HepG2 (cell line): ENCODE results near the gene ZC3H14. TPM values are rescaled to one million over a fixed set of nuclear protein-coding genes. Genes with fewer than 3 reads are reported as not detected.
A peak's percentile ranks its signal among the peaks of the same experiment; 100 is the strongest.

ENCODE experiments used
- GATA4 ChIP-seq: sonication (generic); IDR thresholded peaks from 2 replicates; pipeline ENCODE4 v1.6.1; 2016; ENCODE audit warnings: antibody characterized with exemption, low read depth, borderline replicate concordance
- HMG20B ChIP-seq: conservative IDR thresholded peaks from 2 replicates; pipeline ENCODE4 v1.6.1; 2016; ENCODE audit warnings: missing genetic modification reagents, missing compliant biosample characterization
- ISX ChIP-seq: sonication (generic); formaldehyde crosslinking; conservative IDR thresholded peaks from 2 replicates; pipeline ENCODE4 v1.5.0; 2020; ENCODE audit warnings: missing genetic modification reagents
- KDM3A ChIP-seq: IDR thresholded peaks from 2 replicates; pipeline ENCODE4 v1.6.1; 2018; ENCODE audit warnings: low read depth, missing compliant biosample characterization
- KDM5B ChIP-seq: sonication (generic); formaldehyde crosslinking; IDR thresholded peaks from 2 replicates; pipeline ENCODE4 v1.4.0; 2020; ENCODE audit warnings: missing genetic modification reagents, mild to moderate bottlenecking, borderline replicate concordance
- NR1H2 ChIP-seq: sonication (generic); formaldehyde crosslinking; IDR thresholded peaks from 2 replicates; pipeline ENCODE4 v1.8.1; 2022; ENCODE audit warnings: low read depth, missing genetic modification reagents, borderline replicate concordance
- RFX5 ChIP-seq: IDR thresholded peaks from 2 replicates; pipeline ENCODE4 v1.6.1; 2011; ENCODE audit warnings: low read depth, low read length, improper control_type of control experiment
- RFXAP ChIP-seq: sonication (generic); formaldehyde crosslinking; IDR thresholded peaks from 2 replicates; pipeline ENCODE4 v1.4.0; 2020; ENCODE audit warnings: missing genetic modification reagents, borderline replicate concordance
- TFDP1 ChIP-seq: IDR thresholded peaks from 2 replicates; pipeline ENCODE4 v1.6.1; 2016; ENCODE audit warnings: missing compliant biosample characterization, missing genetic modification reagents, borderline replicate concordance
- U2AF1 ChIP-seq: fragments of 200-400 bp; formaldehyde crosslinking; optimal IDR thresholded peaks from 2 replicates; pipeline ENCODE3; 2017; ENCODE audit warnings: mild to moderate bottlenecking, low read depth, low read length
- ZFP82 ChIP-seq: sonication (generic); formaldehyde crosslinking; IDR thresholded peaks from 2 replicates; pipeline ENCODE4 v1.5.1; 2020; ENCODE audit warnings: mild to moderate bottlenecking, missing genetic modification reagents, borderline replicate concordance
- ZNF225 ChIP-seq: sonication (generic); formaldehyde crosslinking; IDR thresholded peaks from 2 replicates; pipeline ENCODE4 v1.4.0; 2020; ENCODE audit warnings: mild to moderate bottlenecking, missing genetic modification reagents
- ZNF274 ChIP-seq: sonication (generic); formaldehyde crosslinking; IDR thresholded peaks from 2 replicates; pipeline ENCODE4 v1.5.1; 2020; ENCODE audit warnings: mild to moderate bottlenecking, missing genetic modification reagents
- ZNF296 ChIP-seq: sonication (generic); formaldehyde crosslinking; conservative IDR thresholded peaks from 2 replicates; pipeline ENCODE4 v1.5.0; 2020; ENCODE audit warnings: mild to moderate bottlenecking, missing genetic modification reagents
- ZNF609 ChIP-seq: sonication (generic); formaldehyde crosslinking; IDR thresholded peaks from 2 replicates; pipeline ENCODE4 v1.4.0; 2020; ENCODE audit warnings: mild to moderate bottlenecking, missing genetic modification reagents, borderline replicate concordance
- polyA plus RNA-seq, 8 experiments: library from polyadenylated mRNA; depleted of rRNA in 3 of 8; stranded (reverse) in 7 of 8; unstranded in 1 of 8; fragments of >200 nt; fragmentation: Illumina TruSeq in 4 of 8; extraction: Trizol in 4 of 8; gene quantifications; 2 replicates each; pipeline versions ENCODE4 v1.2.1 to v1.2.3, GENCODE V29; 2011 to 2016; ENCODE audit warnings: low read depth in 4 of 8, missing spikeins in 1 of 8, mixed read lengths in 1 of 8; ENCODE audit not compliant: insufficient read depth in 1 of 8
- total RNA-seq, 5 experiments: library from RNA; depleted of rRNA; stranded (reverse); fragments of >200 nt; fragmentation: Illumina TruSeq; extraction: Trizol; gene quantifications; 2 replicates each; pipeline ENCODE4 v1.2.3, GENCODE V29; 2016; ENCODE audit warnings: low read depth in 1 of 5
- TF ChIP-seq, protein P1 (sequence below): IDR thresholded peaks from 2 replicates; pipeline ENCODE4 v1.6.1; 2016; ENCODE audit warnings: low read depth, control low read depth
- TF ChIP-seq, protein P2 (sequence below): sonication (generic); formaldehyde crosslinking; IDR thresholded peaks from 2 replicates; pipeline ENCODE4 v1.5.0; 2020; ENCODE audit warnings: missing genetic modification reagents, mild to moderate bottlenecking, borderline replicate concordance
- TF ChIP-seq, protein P3 (sequence below): IDR thresholded peaks from 2 replicates; pipeline ENCODE4 v1.6.1; 2012; ENCODE audit warnings: inconsistent platforms

ZC3H14 gene
- total and polyA plus RNA-seq, 2 of the 13 experiments (the other 11 are each of a cell fraction or from before 2014, with no cell fraction given), result 65.1 to 67.5 TPM

DNA sequence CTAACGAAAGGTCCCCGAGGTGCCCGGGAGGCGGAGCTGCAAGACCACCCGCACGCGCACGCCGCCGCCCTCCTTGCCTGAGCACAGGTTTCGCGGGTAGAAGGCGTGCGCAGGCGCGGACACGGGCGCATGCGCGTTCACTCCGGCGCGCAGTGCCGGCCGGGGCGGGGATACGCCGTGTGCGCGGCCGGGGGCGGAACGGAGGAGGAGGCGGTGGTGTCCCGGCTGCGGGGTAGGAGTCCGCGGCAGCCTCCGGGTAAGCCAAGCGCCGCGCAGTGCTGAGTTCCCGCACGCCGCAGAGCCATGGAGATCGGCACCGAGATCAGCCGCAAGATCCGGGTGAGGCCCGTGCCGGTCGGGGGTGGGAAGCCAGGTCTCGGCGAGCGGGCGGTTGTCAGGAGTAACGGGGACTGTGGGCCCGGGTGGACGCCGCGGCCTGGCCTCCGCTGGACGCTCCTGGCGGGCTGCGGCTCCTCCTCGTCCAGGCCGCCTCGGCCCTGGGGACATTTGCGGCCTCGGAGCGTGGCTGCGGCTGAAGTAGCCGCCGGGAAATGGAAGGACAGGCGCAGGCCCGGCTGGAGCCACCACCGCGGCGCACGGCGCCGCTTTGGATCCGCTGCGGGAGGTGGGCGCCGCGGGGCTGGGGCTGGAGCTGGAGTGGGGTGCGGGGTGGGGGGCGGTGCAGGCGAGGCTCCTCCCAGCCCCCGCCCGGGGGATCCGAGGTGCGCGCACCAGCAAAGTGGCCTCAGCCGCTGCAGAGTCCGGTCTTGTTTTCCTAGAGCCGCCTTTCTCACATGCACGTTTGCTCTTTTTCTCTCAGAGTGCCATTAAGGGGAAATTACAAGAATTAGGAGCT is at the start of gene ZC3H14 (continued):
- TF ChIP-seq, protein P1, sequence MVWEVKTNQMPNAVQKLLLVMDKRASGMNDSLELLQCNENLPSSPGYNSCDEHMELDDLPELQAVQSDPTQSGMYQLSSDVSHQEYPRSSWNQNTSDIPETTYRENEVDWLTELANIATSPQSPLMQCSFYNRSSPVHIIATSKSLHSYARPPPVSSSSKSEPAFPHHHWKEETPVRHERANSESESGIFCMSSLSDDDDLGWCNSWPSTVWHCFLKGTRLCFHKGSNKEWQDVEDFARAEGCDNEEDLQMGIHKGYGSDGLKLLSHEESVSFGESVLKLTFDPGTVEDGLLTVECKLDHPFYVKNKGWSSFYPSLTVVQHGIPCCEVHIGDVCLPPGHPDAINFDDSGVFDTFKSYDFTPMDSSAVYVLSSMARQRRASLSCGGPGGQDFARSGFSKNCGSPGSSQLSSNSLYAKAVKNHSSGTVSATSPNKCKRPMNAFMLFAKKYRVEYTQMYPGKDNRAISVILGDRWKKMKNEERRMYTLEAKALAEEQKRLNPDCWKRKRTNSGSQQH (CRISPR knock-in tag), result peak; percentile 85; the same call in 1 of the 2 replicates
- TF ChIP-seq ZNF225 (CRISPR knock-in tag) (peak; percentile 99), U2AF1 (no peak), ISX (CRISPR knock-in tag) (no peak; the same call in 1 of the 2 replicates), NR1H2 (no peak; the same call in 1 of the 2 replicates), ZNF609 (CRISPR knock-in tag) (0 out of 2 replicates have a peak, but pooled peaks have one; percentile 45), ZNF296 (CRISPR knock-in tag) (0 out of 2 replicates have a peak, but pooled peaks have one; percentile 22), ZNF274 (peak; percentile 77), RFXAP (CRISPR knock-in tag) (peak; percentile 89; the same call in 1 of the 2 replicates), RFX5 (no peak), KDM3A (CRISPR knock-in tag) (peak; percentile 64; the same call in 1 of the 2 replicates), TFDP1 (peak; percentile 94), KDM5B (CRISPR knock-in tag) (peak; percentile 99), ZFP82 (CRISPR knock-in tag) (peak; percentile 95), GATA4 (peak; percentile 45; the same call in 1 of the 2 replicates), HMG20B (0 out of 2 replicates have a peak, but pooled peaks have one; percentile 18)
- TF ChIP-seq, protein P2, sequence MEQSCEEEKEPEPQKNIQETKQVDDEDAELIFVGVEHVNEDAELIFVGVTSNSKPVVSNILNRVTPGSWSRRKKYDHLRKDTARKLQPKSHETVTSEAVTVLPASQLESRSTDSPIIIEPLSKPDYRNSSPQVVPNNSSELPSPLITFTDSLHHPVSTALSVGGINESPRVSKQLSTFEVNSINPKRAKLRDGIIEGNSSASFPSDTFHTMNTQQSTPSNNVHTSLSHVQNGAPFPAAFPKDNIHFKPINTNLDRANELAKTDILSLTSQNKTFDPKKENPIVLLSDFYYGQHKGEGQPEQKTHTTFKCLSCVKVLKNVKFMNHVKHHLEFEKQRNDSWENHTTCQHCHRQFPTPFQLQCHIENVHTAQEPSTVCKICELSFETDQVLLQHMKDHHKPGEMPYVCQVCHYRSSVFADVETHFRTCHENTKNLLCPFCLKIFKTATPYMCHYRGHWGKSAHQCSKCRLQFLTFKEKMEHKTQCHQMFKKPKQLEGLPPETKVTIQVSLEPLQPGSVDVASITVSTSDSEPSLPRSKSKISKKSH, result no peak
- TF ChIP-seq, protein P3, sequence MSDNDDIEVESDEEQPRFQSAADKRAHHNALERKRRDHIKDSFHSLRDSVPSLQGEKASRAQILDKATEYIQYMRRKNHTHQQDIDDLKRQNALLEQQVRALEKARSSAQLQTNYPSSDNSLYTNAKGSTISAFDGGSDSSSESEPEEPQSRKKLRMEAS, result peak; percentile 89
